Aorta (tissue), 5 donors: Measurements from ENCODE around the gene DNAJC3. TPM values are rescaled to one million over a fixed set of nuclear protein-coding genes. Genes with fewer than 3 reads are reported as not detected.
"Not testable (repeated sequence)": the region's sequence is repeated elsewhere in the genome, so short reads cannot be mapped to it uniquely, and the experiment has no call there.

ENCODE experiments used
- ATAC-seq: fragments of 200-7000 bp; cut with Tn5 transposase; one replicate; pipeline ENCODE4 v1.9.1; 2022; ENCODE audit warnings: moderate library complexity; ENCODE audit not compliant: low FRiP score
- DNase-seq, 2 donors: peaks; one replicate each; pipeline ENCODE4 v3.0.0-alpha.2; 2020
- H3K27ac ChIP-seq, 2 donors: one replicate each; pipeline ENCODE4 v1.5.1; 2013; ENCODE audit warnings: low read length in 2 of 2, mild to moderate bottlenecking in 2 of 2, moderate library complexity in 2 of 2, control low read depth in 1 of 2, inconsistent platforms in 1 of 2, low read depth in 1 of 2
- H3K27me3 ChIP-seq, 2 donors: one replicate each; pipeline ENCODE4 v1.6.1; 2013; ENCODE audit warnings: control low read depth in 1 of 2, low read length in 1 of 2, mild to moderate bottlenecking in 1 of 2, moderate library complexity in 1 of 2; ENCODE audit not compliant: insufficient read depth in 2 of 2, control insufficient read depth in 1 of 2
- H3K36me3 ChIP-seq, 2 donors: one replicate each; pipeline ENCODE4 v1.6.1; 2013; ENCODE audit warnings: control low read depth in 1 of 2, low read length in 1 of 2, mild to moderate bottlenecking in 1 of 2; ENCODE audit not compliant: insufficient read depth in 2 of 2, control insufficient read depth in 1 of 2
- H3K4me1 ChIP-seq, 2 donors: one replicate each; pipeline ENCODE4 v1.6.1; 2013; ENCODE audit warnings: low read length in 2 of 2, control low read depth in 1 of 2, mild to moderate bottlenecking in 1 of 2, moderate library complexity in 1 of 2; ENCODE audit not compliant: insufficient read depth in 2 of 2, control insufficient read depth in 1 of 2
- H3K4me3 ChIP-seq, 2 donors: one replicate each; pipeline ENCODE4 v1.5.1; 2013; ENCODE audit warnings: low read length in 2 of 2, control low read depth in 1 of 2, mild to moderate bottlenecking in 1 of 2
- H3K9me3 ChIP-seq: one replicate; pipeline ENCODE4 v1.6.1; 2013; ENCODE audit warnings: mild to moderate bottlenecking, low read length; ENCODE audit not compliant: control insufficient read depth
- WGBS, 2 donors: extraction: QIAGEN DNeasy Blood & Tissue Kit; methylation state at CpG; one replicate each; pipeline ENCODE4 v1.1.7; 2013; 5-methylcytosine and 5-hydroxymethylcytosine counted together
- intact Hi-C, 2 donors: fragments of 100-400 bp; cut with DNase I; formaldehyde crosslinking; loops; one replicate each; pipeline versions ENCODE4 v1.14.2 to v1.15.0; 2022
- polyA plus RNA-seq, 2 donors: library from polyadenylated mRNA; stranded (reverse); fragments of 200-250 nt; gene quantifications; one replicate each; pipeline ENCODE4 v1.2.3, GENCODE V29; 2013
- total RNA-seq, 2 donors: library from RNA; stranded (reverse); fragmentation: NEBNext Ultra II Directional; extraction: Animal tissue kit (Norgen Biotek cat#: 25700); gene quantifications; one replicate each; pipeline ENCODE4 v1.2.1, GENCODE V29; 2021
- donor health status: healthy with polysubstance abuse.
- donor health status: Bipolar disorder and iron deficiency.
- donor health status: DM: no; HTN: no; CAD: no.
- donor health status: DM: no; HTN: no; CAD: no.
- donor health status: DM: yes; HTN: yes; CAD: no.

DNAJC3 gene
- total and polyA plus RNA-seq, 4 donors, result 11.8 to 60.3 (median 38.4) TPM

DNA sequence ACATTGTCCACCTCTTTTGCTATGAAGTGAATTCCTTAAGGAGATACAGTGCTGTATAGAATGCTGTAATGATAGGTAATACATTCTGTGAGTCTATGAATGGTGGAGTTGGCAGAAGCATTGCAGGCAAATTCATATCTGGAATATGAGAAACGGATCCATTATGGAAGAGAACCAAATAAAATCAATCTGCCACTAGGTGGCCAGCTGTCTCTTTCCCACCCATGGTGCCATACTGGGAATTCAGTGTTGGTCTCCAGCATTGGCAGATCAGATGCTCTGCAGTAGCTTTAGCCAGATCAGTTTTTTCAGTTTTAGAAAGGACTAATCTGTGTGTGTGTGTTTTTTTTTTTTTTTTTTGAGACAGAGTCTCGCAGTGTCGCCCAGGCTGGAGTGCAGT lies 27.6 kb downstream of the DNAJC3 start:
- intact Hi-C loops, result no loop called here
- peaks cover 2 to 4% of the 10 kb centered on the region in 2 donors for H3K4me1 ChIP-seq
- no peak for ATAC-seq
- no peaks in the 10 kb centered on the region for H3K27me3 ChIP-seq
- no peak overlapping the region for H3K27ac ChIP-seq
- WGBS, 2 donors, result 89 to 91% methylated on average over 3 of the region's 3 CpGs
- H3K9me3 ChIP-seq, result no peaks in the 10 kb centered on the region
- H3K36me3 ChIP-seq, result peaks cover 0 to 1% of the 10 kb centered on the region in 2 donors
- no peak overlapping the region for H3K4me3 ChIP-seq
- no peak for DNase-seq

DNA sequence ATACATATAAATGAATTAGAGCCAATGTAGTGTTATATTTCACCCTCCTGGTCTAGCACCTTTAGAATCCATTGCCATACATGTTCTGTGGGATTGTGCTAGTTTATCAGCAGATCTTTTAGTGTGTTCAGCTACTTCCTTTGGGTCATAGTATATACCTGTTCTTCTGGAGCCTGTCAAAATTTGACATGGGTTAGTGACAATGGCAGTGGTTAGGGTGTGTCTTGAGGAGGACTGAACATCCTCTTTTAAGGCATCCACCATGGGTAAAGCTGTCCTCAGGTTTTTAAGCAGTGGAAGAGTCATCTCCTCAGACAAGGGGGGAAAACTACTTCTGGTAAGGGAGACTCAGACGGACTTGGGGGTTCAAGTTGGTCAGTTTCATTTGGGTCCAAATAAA lies 29.4 kb downstream of the DNAJC3 start:
- ATAC-seq (no peak), DNase-seq (no peak)
- H3K27me3 ChIP-seq, result no peaks in the 10 kb centered on the region

DNA sequence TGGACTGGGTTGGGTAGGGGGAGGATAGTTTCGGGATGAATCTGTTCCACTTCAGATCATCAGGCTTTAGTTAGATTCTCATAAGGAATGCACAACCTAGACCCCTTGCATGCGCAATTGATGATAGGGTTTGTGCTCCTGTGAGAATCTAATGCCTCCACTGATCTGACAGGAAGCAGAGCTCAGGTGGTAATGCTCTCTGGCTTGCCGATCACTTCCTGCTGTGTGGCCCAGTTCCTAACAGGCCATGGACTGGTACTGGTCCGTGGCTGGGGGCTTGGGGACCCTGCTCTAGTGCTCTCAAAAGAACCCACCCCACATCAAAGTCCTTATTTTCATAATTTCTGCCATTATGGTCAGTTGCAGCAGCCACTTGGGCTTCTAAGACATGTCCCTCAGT lies 30.1 kb downstream of the DNAJC3 start:
- H3K9me3 ChIP-seq, result no peaks in the 10 kb centered on the region
- DNase-seq (no peak), ATAC-seq (no peak)
- H3K27ac ChIP-seq, result no peak overlapping the region
- peaks cover 0 to 1% of the 10 kb centered on the region in 2 donors for H3K36me3 ChIP-seq
- intact Hi-C loops, result no loop called here
- WGBS, 2 donors, result 88 to 95% methylated on average over 4 of the region's 4 CpGs
- H3K27me3 ChIP-seq, result no peaks in the 10 kb centered on the region
- no peak overlapping the region for H3K4me3 ChIP-seq
- H3K4me1 ChIP-seq, result peaks cover 0 to 2% of the 10 kb centered on the region in 2 donors

More for the DNA sequence above, 29.4 kb downstream of the DNAJC3 start:
- H3K27ac ChIP-seq, result no peak overlapping the region
- no peak overlapping the region for H3K4me3 ChIP-seq
- peaks cover 0 to 2% of the 10 kb centered on the region in 2 donors for H3K4me1 ChIP-seq
- H3K9me3 ChIP-seq, result no peaks in the 10 kb centered on the region
- peaks cover 0 to 1% of the 10 kb centered on the region in 2 donors for H3K36me3 ChIP-seq
- 96 to 97% methylated on average over 1 of the region's 1 CpG for WGBS, 2 donors
- intact Hi-C loops, result no loop called here

DNA sequence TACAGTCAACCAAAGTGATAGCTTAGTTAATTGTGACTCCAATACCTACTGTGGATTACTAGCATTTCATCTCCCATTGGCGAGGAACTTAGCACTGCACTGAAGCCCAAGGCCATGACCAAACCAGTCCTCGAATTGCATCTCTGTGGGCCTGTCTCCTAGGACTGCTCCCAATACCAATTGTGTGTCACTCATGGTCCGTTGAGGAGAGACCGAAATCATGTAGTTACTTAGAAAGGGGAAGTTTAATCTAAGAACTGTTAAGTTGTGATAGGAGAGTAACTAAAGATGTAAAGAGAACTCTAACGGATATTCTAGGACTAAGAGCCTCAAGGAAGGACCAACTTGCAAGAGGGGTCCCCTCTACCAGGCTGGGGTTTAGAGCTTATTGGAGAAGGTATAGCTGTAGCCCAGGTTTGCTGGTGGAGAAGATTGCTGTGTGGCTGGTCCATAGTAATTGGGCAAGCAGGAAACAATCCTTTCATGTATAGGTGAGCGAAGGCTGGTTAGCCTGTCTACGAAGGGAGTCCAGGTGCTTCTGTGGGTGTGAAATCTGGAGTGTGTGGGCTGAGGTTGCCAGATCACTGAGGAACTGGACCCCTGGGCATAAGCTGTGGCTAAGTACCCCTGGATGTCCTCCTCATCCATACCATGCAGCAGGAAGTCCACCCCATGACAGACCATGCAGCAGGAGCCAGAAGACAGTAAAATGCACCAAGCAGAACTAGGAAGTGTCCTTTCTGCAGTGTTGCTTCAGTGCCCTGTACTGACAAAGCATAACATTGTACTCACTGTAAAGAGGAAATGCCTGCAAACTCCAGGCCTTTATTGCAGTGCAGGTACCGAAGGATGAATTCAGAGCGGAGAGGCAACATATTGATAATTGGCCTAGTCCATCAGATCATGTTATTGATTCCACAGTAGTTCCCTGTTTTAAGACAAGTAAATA lies 30.8 kb downstream of the DNAJC3 start:
- 97% methylated on average over 9 of the region's 9 CpGs for WGBS, 2 donors
- Histone ChIP-seq H3K4me3 (no peak overlapping the region), H3K9me3 (no peaks in the 10 kb centered on the region), H3K36me3 (peaks cover 0 to 1% of the 10 kb centered on the region in 2 donors), H3K27ac (no peak overlapping the region), H3K4me1 (peaks cover 0 to 2% of the 10 kb centered on the region in 2 donors), H3K27me3 (no peaks in the 10 kb centered on the region)
- ATAC-seq (peak; percentile 50), DNase-seq (no peak)
- intact Hi-C loops, result no loop called here

DNA sequence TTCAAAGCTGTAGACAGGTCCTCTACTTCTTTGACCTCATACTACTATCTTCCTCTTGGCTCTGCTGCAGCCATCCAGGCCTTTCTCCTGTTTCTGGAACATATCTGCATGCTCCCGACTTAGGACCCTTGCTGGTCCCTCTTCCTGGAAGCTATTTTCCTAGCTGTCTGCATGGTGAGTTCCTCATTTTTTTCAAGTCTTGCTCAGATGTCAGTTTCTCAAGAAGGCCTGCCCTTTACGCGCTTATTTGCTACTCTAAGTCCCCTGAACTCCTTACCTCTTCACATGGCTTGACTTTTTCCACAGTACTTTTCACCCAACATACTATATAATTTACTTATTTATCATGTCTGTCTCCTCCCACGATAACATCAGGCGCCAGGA lies 31.4 kb downstream of the DNAJC3 start:
- Histone ChIP-seq H3K27me3 (no peaks in the 10 kb centered on the region), H3K9me3 (no peaks in the 10 kb centered on the region), H3K4me1 (peaks cover 0 to 2% of the 10 kb centered on the region in 2 donors), H3K4me3 (no peak overlapping the region), H3K36me3 (peaks cover 0 to 1% of the 10 kb centered on the region in 2 donors), H3K27ac (no peak overlapping the region)
- DNase-seq (no peak), ATAC-seq (no peak)
- intact Hi-C loops, result no loop called here
- WGBS, 2 donors, result 88 to 89% methylated on average over 5 of the region's 5 CpGs

DNA sequence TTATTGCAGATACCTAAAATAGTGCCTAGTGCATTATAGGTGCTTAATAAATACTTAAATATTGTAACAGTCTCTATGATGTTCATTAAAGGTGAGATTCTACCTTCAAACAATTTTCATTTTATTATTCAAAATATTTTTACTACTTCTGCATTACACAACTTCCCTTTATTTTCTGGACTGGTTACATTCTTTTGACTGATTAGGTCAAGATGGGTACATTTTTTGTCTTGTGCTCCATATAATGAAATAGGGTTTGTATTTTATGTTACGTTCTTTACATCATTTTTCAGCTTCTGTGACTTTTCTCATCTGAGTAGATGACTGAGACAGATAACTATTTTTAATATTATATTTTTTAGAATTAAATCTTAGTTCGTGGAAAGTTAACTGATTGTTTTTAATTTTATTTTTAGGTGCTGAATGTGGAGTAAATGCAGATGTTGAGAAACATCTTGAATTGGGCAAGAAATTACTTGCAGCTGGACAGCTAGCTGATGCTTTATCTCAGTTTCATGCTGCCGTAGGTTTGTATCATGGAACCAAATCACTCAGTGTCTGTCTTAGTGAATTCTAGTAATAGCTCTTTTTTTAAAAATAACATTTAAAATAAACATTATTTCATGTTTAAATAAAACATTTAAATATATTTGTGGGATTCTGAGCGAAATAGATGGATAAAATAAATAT lies 32.0 kb downstream of the DNAJC3 start:
- WGBS, 2 donors, result 79 to 82% methylated on average over 4 of the region's 4 CpGs
- no peak for ATAC-seq
- Histone ChIP-seq H3K9me3 (no peaks in the 10 kb centered on the region), H3K4me3 (no peak overlapping the region), H3K27ac (no peak overlapping the region), H3K4me1 (peaks cover 0 to 2% of the 10 kb centered on the region in 2 donors), H3K36me3 (peaks cover 0 to 1% of the 10 kb centered on the region in 2 donors), H3K27me3 (no peaks in the 10 kb centered on the region)
- intact Hi-C loops, result no loop called here
- no peak for DNase-seq

DNA sequence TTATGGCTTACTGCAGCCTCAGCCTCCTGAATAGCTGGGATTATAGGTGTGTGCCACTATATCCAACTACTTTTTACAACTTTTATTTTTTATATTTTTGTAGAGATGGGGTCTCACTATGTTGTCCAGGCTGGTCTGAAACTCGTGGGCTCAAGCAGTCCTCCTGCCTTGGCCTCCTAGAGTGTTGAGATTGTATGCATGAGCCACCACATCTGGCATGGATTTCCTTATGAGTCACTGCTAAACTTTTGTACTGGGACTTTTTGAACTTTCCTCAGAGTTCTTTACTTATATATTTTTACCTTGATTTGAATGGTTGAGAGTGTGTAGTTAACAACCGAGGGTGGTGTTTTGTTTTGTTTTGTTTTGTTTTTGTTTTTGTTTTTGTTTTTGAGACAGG lies 33.4 kb downstream of the DNAJC3 start:
- H3K9me3 ChIP-seq, result no peaks in the 10 kb centered on the region
- H3K4me3 ChIP-seq, result no peak overlapping the region
- no peak overlapping the region for H3K27ac ChIP-seq
- WGBS, 2 donors, result 76 to 86% methylated on average over 2 of the region's 2 CpGs
- H3K4me1 ChIP-seq, result no peaks in the 10 kb centered on the region
- DNase-seq (no peak), ATAC-seq (no peak)
- intact Hi-C loops, result no loop called here
- H3K27me3 ChIP-seq, result no peaks in the 10 kb centered on the region
- H3K36me3 ChIP-seq, result no peaks in the 10 kb centered on the region

DNA sequence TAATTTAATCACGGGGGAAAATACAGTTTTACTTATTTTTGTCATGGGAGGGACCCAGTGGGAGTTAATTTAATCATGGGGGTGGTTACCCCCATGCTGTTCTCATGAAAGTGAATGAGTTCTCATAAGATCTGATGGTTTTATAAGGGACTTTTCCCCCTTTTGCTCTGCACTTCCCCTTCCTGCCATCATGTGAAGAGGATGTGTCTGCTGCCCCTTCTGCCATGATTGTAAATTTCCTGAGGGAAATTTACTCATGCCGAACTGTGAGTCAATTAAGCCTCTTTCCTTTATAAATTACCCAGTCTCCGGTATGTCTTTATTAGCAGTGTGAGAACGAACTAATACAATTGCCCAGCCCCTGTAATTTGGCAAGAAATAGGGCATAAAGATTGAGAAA lies 35.9 kb downstream of the DNAJC3 start:
- H3K4me3 ChIP-seq, H3K36me3 ChIP-seq, intact Hi-C loops, H3K27ac ChIP-seq, ATAC-seq, H3K4me1 ChIP-seq, H3K27me3 ChIP-seq, H3K9me3 ChIP-seq, DNase-seq: not testable (repeated sequence)
- WGBS, 2 donors, result 96 to 98% methylated on average over 4 of the region's 4 CpGs
